Ovary (tissue), 3 donors: Measurements from ENCODE around the gene SPINK1.

Experiments
- POLR2A ChIP-seq: fragments of 450-650 bp; IDR thresholded peaks from one replicate; pipeline ENCODE4 v1.6.1; 2017; ENCODE audit warnings: antibody characterized with exemption, mild to moderate bottlenecking, moderate library complexity
- TF ChIP-seq, protein P1 (sequence below), 3 donors: fragments of 450-650 bp in 2 of 3; fragments of 200-600 bp in 1 of 3; IDR thresholded peaks; one replicate each; pipeline versions ENCODE4 v1.5.1 to v1.8.0; 2016 to 2022; ENCODE audit warnings: antibody characterized with exemption in 3 of 3, mild to moderate bottlenecking in 1 of 3
- donor health status: DM: no; HTN: no; CAD: no.

DNA sequence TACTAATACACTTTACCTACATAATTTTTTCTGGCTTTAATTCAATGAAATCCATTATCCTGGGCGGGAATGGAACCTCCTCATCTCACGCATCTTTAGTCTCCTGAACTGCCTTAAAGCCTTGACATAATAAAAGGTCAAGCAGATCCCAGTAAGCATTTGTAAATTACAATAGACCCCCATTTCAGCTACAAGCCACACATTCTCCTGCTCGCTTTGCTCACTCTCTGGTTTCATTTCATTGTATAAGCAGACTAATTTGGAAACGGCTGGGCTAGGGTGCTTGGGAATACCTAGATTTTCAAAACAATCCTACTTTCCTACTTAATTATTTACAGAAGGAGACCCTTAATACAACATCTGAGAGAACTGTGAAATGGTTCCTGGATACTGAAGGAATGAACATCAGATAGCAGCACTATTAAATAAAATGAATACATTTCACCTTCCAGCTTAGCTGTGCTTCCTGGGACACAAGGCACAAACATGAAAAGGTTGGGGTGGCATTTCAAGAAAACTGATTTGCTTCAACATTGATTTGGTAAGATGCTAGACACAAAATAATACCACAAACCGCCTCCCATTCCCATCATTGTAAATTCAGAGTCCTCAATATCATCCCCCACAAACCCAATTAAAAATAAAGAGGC lies 50.4 kb downstream of the SPINK1 start:
- TF ChIP-seq, protein P1, sequence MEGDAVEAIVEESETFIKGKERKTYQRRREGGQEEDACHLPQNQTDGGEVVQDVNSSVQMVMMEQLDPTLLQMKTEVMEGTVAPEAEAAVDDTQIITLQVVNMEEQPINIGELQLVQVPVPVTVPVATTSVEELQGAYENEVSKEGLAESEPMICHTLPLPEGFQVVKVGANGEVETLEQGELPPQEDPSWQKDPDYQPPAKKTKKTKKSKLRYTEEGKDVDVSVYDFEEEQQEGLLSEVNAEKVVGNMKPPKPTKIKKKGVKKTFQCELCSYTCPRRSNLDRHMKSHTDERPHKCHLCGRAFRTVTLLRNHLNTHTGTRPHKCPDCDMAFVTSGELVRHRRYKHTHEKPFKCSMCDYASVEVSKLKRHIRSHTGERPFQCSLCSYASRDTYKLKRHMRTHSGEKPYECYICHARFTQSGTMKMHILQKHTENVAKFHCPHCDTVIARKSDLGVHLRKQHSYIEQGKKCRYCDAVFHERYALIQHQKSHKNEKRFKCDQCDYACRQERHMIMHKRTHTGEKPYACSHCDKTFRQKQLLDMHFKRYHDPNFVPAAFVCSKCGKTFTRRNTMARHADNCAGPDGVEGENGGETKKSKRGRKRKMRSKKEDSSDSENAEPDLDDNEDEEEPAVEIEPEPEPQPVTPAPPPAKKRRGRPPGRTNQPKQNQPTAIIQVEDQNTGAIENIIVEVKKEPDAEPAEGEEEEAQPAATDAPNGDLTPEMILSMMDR (IDR thresholded peaks at IDR 0.05), result no peak
- no peak for TF ChIP-seq POLR2A
